ENCODE results near the gene STING1.
"Not testable (repeated sequence)": the region's sequence is repeated elsewhere in the genome, so short reads cannot be mapped to it uniquely, and the experiment has no call there.

STING1 gene

GRCh38 chr5:139440416-139440815, 42.1 kb downstream of the STING1 start:
- not testable (repeated sequence) for DNase-seq (ENCODE audit: low read depth in 2 of 2)

- DNase-seq (ENCODE audit: low read depth in 2 of 2) = peak; percentile 88 to 91
These were observed 43.3 kb downstream of the STING1 start, which contains the start of gene DNAJC18 for GRCh38 chr5:139439013-139439903. TSS of gene DNAJC18 (minus strand) at chr5:139439525. CDS start at chr5:139439445, 80 bp downstream.

GRCh38 chr5:139438707-139439012, 43.9 kb downstream of the STING1 start:
- DNase-seq (ENCODE audit: low read depth in 2 of 2) = no peak

GRCh38 chr5:139435676-139436075, 46.9 kb downstream of the STING1 start:
- no peak for DNase-seq (ENCODE audit: low read depth in 2 of 2)

GRCh38 chr5:139431706-139432105, 50.9 kb downstream of the STING1 start:
- no peak for DNase-seq (ENCODE audit: low read depth in 2 of 2)

GRCh38 chr5:139430015-139430414, 52.5 kb downstream of the STING1 start:
- no peak for DNase-seq (ENCODE audit: low read depth in 2 of 2)

- DNase-seq (ENCODE audit: low read depth in 2 of 2) = no peak
These were observed 56.2 kb downstream of the STING1 start for GRCh38 chr5:139426203-139426885.

Data from stimulated activated CD4-positive, alpha-beta T cell treated with anti-CD3 and anti-CD28 coated beads, Interleukin-4, amount 100 ng/mL, for 48 hours (primary cell).